DMS79 treated with DMSO at 0.1 percent for 48 hours (cell line): ENCODE data around the gene DMRTC2.
"Not testable (repeated sequence)": the region's sequence is repeated elsewhere in the genome, so short reads cannot be mapped to it uniquely, and the experiment has no call there.

Source experiments
- DNase-seq: peaks from one replicate; lab custom pipeline; 2025; lab: John Stamatoyannopoulos, UW

DMRTC2 gene

DNA sequence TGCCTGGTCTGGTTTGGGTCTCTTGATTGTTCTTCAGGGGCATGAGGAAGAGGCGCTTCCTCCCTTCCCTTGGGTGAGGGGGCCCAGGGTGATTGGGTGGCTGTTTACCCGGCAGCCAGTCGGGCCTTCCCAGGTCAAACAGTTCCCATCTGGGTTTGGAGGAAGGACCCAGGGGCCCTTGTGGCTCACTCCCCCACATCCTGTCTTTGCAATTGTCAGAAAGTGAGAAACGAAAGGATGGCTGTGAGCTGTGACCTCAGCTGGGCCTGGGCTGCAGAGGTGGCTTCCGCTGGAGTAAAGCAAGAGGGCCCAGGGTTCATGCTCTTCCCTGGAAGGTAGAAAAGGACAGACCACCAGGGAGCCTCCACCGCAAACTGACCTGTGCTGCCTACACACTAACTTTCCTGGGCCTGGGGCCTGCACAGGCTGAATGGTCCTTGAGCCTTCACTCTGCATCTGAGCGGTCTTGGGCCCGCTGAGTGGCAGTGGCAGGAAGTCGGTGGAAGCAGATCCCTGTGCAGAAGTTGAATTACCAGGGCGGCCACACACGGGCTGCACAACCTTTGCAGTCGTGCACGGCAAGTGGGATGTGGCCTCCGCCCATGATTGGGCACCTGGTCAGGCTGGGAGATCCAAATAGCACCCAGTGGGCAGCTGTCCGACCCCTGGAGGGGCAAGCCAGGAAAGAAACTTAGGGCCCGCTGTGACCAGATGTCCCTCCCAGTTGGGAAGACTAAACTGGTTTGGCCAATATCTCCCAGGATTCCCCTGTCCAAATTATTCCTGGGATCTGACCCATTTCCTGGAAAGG is 26.9 kb downstream of the DMRTC2 start:
- no peak for DNase-seq

DNA sequence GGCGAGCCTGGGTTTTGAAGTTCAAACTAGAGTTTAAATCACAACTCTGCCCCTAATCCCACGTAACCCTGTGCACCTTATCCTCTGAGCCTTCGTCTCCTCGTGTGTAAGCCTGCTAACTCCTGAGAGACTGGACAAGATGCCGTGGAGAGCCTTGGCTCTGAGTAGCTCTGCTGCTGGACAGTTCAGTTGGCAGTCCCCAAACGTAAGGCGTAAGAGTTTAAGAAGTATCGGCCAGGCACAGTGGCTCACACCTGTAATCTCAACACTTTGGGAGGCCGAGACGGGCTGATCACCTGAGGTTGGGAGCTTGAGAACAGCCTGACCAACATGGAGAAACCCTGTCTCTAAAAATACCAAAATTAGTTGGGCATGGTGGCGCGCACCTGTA is 27.5 kb downstream of the DMRTC2 start:
- no peak for DNase-seq

DNA sequence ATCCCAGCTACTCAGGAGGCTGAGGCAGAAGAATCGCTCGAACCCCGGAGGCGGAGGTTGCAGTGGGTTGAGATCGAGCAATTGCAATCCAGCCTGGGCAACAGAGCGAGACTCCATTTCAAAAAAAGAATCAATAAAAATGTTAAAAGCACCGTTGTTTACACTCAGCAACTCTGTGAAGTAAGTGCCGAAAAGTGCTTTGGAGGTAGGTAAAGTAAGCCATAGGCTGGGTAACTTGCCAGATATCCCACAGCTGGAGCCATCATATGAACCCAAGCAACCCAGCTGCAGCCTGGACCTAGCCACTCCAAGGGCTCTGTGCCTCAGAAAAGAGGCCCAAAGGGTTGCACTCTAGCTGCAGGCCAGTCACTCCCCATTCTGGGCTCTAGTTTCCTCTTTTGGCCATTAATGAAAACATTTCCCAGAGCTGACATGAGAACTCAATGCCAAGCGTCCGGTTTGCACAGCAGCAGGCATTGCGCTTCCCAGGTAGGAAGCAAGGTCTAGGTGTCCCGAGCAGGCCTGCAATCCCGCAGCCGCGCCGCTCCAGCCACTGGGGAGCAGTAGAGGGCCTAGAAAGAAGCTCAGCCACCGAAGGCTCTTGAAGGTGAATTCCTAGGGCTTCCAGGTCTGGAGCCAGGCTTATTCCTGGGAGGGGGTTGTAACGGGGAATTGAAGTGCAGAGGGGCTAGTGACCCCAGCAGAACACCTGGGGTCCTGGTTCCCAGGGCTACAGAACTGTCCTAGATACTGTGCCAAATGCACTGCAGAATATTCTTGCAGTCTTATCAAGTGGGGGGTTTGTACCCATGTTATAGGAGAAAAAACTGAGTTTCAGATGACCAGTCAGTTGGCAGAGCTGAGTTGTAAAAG is 28.2 kb downstream of the DMRTC2 start:
- peak; percentile 26 for DNase-seq

DNA sequence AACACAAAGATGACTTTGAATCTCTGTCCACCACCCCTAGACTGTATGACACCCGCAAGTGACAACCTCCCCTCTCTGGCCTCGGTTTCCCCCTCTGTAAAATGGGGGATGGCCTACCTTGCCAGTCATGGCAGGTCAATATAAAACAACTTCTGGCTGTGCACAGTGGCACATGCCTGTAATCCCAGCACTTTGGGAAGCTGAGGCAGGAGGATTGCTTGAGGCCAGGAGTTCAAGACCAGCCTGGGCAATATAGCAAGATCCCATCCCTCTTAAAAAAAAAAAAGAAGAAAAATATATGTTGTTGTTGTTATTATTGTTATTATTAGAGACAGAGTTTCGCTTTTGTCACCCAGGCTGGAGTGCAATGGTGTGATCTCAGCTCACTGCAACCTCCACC is 31.1 kb downstream of the DMRTC2 start:
- DNase-seq: not testable (repeated sequence)

DNA sequence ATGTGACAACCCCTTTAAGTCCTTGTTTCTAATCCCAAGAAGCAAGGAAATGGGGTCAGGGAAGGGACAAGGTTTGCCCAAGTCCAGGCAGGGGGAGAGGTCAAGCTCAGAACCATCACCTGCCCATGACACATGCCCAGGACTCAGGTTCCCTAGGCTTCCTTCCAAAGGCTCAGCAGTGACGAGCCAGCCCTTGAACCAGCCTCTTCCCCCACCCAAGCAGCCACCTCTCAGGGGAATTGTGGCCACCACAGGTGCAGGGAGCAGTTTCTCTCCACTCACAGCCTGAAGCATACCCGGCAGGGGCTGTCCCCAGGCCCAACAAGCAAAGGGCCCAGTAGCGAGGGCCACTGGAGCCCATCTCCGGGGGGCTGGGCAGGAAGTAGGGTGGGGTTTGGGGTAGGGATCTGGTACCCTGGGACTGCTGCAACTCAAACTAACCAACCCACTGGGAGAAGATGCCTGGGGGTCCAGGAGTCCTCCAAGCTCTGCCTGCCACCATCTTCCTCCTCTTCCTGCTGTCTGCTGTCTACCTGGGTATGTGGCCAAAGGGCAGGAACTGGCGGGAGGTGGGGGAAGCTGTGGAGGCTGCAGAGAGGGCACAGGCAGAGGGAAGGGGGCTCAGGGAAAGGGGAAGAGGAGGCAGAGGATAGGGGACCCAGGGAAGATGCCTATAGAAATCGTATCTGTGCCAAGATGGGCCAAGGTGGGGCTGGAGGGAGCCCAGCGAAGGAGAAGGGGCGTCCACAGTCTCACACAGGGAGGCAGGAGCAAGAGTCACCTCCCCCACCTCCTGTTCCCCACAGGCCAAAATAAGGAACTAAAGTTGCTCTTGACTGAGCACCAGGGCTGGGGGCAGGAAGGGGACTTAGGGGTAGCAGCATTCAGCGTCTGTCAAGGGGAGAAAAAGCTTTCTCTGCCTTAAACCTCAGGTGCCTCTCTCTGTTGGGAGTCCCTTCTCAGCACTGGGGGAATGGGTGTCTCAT is 32.3 kb downstream of the DMRTC2 start, which contains the start of gene CD79A:
Gene CD79A, plus strand, starts transcription at position 433 of the 986 bp plus-strand sequence. Its CDS starts 26 bp downstream, at position 459.
- no peak for DNase-seq

DNA sequence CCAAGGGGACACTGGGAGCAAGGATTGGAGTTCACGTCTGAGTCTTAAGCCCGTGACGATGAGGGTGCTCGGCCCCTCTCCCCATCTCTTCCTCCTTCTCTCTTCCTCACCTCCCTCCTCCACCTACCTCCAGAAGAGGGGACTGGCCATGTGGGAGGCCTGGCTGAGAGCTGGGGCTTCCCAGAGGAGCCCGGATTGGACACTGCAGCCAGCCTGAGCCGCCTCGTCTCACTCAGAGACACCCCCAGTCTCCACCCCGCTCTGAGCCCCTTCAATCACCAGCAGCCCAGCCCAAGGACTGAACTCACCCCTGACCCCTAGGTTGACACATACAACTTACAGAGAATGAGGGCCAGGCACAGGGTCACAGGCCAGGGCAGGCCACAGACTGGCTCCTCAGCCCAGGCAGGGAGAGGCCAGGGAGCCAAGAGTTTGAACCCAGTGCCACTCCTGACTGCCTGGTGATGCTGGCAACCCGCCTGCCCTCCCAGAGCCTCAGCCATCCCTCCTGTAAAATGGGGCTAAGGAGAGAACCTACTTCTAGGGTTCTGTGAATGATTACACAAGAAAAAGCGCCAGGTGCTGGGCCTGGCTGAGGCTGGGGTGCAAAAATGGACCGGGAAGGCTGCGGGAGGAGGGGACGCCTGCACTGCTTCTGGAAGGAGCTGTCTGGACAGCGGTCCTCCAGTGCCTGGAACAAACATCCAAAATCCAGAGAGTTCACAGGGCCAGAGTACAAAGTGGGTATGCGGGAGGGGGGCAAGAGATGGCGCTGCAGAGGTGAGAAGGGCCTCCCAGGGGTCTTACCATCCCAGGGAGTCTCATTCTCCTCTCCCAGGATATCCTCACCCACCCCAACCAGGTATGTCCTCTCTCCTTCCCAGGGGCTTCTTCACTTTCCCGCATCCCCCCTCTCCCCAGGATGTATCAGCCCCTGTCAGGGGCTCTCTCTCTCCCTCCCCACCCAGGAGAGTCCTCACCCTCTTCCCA is 33.4 kb downstream of the DMRTC2 start:
- no peak for DNase-seq

GRCh38 chr19:41879080-41879479 is 34.2 kb downstream of the DMRTC2 start:
- no peak for DNase-seq

DNA sequence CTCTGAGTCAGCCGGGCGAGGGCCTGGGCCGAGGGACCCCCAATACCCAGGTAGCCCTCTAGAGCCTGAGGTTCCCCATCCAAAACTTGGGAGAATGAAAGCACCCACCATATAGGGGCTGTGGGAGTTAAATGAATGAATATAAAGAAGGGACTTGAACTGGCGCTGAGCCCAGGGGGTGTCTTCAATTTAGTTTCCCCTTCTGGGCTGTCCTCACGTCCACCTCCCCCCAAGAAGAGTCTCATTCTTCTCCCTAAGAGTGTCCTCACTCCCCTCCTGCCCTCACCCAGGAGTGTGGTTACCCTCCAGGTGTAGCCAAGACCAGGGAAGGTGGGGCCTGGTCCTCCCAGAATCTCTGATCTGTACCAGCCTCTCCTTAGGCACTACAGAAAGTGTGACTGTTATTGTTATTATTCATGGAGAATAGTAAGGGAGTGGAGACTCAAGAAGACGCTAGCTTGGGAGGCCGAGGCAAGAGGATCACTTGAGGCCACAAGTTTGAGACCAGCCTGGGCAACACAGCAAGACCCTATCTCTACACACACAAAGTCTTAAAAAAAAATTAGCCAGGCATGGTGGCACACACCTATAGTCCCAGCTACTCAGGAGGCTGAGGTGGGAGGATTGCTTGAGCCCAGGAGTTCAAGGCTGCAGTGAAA is 35.0 kb downstream of the DMRTC2 start:
- no peak for DNase-seq

GRCh38 chr19:41880329-41880708 is 35.5 kb downstream of the DMRTC2 start:
- DNase-seq: no peak

DNA sequence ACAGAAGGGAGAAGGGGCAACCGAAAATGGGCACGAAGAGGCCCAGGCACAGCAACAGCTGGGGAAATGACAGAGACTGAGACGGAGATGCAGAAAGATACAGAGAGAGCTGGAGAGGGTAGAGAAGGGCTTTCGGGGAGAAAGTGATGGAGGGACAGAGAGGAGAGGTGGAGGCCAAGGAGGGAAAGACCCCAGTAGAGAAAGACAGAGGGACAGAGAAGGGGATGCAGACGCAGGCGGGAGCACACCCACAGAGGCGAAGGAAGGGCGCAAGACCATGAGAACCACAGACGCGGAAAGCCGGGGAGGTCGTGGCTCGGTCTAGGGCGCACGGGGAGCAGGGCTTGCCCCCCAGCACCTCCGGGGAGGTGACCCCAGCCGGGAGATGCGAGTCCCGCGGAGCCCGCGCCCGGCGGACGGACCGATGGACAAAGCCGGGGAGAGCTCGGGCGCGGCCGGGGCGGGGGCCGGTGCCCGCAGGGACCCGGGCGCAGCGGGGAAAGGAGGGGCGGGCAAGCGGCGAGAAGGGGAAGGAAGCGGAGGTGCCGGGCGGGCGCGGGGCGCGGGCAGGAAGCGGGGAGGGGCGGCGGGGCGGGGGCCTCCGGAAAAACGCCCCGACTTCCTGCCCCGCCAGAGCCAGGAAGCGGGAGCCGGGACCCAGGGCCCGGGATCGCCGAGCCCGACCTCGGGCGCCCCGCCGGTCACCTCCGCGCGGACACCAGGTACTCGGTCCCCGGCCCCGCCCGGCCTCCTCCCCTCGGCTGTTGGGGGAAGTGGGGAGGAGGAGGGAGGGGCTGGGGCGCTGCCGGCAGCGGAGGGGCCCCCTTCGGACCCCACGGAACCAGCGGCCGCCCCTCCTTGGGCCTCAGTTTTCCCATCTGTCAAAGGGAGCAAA is 38.0 kb downstream of the DMRTC2 start, which contains the start of gene ARHGEF1:
Gene ARHGEF1, plus strand, starts transcription at position 617 of the 895 bp plus-strand sequence. CDS start 4,899 bp downstream, outside the sequence.
- no peak for DNase-seq

GRCh38 chr19:41883463-41883820 is 38.6 kb downstream of the DMRTC2 start:
- no peak for DNase-seq

GRCh38 chr19:41883821-41884733 is 39.2 kb downstream of the DMRTC2 start:
- peak; percentile 94 for DNase-seq

DNA sequence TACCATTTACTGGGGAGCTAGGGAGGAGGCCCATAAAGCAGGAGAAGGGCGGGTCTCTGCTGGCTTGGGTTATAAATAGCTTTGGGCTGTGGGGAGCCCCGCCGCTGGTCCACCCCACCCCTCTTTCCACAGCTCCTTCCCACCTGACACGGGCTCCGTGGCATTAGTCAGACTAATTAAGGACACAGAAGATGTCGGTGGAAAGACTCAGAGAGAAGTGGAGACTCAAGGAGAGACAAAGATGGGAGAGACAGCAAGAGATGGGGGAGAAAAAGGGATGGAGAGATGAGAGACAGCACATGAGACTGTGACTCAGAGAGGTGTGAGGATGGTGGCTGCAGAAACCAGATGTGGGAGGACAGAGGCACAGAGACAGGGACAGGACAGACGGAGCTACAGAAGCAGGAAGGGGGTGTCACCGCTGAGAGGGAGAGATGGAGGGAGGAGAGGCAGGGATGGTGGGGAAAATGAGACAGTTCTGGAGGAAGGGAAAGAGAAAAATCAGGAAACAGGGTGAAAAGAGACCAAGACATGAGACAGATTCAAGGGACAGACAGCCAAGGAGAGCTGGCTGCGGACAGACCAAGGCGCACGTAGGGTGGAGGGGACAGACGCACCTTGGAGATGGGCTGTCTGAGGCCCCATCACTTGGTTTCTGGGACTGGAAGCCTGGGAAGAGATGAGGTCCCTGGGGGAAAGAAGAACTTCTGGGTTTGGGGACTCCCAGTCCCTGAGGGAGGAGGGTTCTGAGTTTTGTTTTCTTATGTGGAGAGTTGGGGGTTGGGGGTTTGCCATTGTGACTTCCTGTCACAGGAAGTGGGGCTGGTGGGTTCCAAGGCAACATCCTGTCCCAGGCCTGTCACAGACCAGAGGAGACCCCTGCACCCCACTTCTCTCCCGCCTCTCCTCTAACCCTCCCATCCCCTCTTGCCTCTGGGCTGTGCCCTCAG is 42.2 kb downstream of the DMRTC2 start:
- DNase-seq: no peak

DNA sequence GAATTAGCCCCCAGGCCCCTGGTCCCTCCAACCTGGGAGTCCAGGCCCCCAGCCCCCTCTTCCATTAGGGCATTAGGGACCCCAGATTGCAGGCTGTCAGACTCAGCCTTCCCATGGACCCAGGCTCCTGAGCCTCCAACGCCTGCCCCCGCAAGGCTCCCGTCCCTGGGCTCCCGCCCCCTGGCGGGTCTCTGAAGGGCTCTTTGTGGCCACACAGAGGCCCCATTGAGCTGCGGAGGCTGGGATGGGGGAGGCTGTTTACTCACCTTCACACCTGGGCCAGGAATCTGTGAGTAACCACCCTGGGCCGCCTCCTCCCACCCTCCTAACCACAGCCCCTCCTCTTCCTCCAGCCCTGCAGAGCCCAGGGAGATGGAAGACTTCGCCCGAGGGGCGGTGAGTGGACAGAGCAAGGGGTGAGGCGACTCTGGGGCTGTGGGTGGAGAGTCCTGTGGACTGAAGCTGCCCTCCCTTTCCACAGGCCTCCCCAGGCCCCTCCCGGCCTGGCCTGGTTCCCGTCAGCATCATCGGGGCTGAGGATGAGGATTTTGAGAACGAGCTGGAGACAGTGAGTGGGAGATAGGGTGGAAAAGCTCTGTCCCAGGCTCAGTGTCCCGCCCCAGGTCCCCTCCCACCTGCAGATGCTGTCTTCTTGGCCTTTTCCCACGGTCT is 43.0 kb downstream of the DMRTC2 start:
- peak; percentile 74 for DNase-seq

GRCh38 chr19:41888926-41889325 is 44.1 kb downstream of the DMRTC2 start:
- no peak for DNase-seq

GRCh38 chr19:41889896-41890295 is 45.1 kb downstream of the DMRTC2 start:
- no peak for DNase-seq
